ENCODE measurements around the gene MORC2.

MORC2 gene

DNA sequence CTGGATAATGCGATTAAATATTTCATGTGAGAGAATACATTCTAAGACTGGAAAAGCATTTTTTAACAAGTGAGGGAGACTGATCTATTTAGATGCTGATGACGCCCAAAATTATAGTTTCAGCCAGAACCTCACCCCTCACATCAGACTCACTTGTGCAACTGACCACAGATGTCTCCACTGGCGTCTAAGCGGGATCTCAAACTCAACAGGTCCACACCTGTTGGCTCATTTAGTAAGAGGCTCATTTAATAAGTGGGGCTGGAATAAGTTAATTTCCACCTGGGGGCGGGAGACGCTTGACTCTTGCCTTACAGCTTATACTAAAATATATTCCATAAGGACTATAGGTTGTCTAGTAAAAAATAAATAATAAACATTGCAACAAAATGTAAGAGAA is 47.5 kb downstream of the MORC2 start:
- DNase-seq (ENCODE audit: low spot score): no peak

DNA sequence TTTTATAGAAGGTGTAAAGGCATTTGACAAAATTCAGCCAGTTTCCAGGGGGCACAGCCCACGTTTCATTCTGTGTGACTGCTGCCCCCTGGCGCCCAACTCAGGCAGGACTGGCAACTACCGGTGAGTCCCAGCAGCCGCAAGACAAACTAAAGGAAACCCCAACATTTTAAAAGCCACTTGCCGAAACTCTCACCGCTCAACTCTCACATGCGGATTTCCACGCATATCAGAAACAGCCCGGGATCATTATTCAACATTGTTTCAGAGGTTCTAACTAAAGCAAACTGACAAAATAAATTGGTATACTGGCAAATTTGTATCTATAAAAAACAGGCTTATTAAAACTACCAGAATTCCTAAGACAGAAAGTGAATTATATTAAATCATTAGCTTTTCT is 48.2 kb downstream of the MORC2 start:
- DNase-seq (ENCODE audit: low spot score): peak; percentile 77

DNA sequence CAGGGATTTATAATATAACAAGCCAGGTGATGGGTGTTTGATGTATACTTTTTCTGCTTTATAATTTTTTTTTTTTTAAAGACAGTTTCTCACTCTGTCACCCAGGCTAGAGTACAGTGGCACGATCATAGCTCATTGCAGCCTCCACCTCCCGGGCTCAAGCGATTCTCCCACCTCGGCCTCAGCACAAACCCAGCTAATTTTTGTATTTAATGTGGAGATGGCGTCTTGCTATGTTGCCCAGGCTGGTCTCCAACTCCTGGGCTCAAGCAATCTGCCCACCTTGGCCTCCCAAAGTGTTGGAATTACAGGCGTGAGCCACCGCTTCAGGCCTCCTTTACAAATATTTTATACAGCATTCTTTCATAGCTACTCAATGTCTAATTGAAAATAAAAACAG is 48.6 kb downstream of the MORC2 start:
- DNase-seq (ENCODE audit: low spot score): no peak

DNA sequence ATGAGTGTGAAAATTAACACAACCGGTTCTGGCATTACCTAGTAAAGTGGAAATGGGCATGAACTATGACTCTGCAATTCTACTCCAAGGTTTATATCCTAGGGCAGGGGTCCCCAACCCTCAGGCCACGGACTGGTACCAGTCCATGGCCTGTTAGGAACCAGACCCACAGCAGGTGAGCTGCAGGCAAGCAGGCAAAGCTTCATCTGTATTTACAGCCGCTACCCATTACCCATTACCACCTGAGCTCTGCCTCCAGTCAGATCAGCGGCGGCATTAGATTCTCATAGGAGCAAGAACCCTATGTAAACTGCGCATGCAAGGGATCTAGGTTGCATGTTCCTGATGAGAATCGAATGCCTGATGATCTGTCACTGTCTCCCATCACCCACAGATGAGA is 49.8 kb downstream of the MORC2 start:
- no peak for DNase-seq (ENCODE audit: low spot score)

DNA sequence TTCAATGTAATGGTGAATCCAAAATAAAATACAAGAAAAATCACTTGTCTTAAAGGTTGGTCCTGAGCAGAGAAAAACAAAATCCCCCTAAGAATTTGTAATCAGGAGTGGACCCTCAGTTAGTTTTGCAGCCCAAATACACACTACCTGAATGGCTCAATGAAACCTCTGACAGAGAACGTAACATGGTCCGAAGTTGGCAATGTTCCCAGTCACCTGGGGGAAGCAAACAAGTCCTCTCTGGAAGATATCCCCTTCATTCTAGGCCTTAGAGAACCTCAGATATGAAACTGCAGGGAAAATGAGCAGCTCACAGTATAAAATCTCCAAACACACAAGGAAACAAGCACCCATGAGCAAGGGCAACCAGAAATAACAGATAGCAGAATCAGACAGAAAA is 58.2 kb downstream of the MORC2 start:
- DNase-seq (ENCODE audit: low spot score): no peak

DNA sequence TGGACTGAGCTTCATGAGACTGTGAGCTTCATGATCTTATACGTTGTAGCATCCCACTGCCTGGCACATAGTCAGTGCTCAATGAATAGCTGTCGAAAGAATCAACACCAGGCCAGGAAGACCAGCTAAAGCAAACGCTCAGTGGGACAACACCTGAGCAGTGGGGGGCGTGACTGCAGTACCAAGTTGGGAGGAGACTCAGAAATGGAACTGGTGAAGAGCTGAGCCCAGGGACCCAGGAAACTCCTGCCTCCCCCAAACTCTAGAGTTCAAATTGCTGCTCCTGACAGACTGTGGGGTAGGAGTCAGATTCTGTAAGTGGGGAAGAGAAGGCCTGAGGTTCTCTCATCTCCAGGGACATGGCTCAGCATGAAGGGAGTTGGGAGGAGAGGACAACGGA is 59.3 kb downstream of the MORC2 start:
- no peak for DNase-seq (ENCODE audit: low spot score)

DNA sequence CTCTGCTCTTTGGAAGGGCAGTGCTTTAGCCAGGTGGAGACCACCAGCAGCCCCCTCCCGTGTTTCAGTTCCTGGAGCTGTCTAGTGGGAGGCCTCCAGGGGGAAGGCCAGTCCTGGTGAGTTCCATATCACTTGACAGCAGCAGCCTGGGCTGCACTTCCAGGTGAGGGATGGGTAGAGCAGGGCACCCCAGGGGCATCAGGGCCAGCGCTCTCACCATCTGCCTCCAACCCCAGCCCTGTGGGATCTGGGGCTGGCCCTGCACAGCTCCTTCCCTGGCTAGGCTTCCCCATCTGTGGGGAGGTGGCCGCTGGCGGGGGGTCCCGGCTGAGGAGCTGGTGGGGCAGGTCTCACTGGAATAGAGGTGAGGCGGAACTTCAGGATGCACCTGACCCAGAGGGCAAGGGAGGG is 60.5 kb downstream of the MORC2 start:
- DNase-seq (ENCODE audit: low spot score): no peak

DNA sequence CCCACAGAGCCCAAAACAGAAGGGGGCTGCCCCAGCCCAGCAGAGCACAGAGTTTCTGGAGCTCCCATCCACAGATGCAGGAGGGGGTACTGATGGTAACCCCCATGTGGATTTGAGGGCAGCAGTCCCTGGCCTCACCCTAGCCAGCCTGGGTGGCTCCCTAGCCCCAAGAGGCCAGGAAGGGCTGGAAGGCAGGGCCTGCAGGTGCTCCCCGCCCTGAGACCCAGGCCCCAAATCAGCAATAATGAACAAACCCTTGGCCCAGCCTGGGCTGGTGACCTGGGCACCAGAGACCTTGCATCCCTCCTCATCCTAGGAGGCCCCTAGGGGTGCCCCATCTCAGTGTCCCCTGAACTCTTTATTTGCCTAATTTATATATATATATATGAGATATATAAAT is 61.6 kb downstream of the MORC2 start:
- no peak for DNase-seq (ENCODE audit: low spot score)

DNA sequence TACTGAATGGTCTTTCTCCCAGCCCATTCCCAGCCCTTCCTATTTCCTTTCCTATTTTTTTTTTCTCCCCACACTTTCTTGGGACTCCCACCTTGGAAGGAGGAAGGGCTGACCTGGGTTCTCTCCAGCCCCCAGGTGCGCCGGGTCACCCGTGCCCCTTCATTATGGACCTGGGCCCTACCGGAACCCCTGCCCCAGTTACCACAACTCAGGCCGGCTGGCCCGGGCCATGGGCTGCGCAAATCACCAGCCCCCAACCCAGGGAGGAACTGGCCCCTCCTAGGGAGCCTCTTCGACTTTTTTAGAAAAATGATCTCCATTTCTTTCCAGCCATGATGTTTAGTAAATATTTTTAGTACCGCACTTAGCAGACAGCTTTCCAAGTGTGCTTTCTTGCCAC is 62.2 kb downstream of the MORC2 start:
- no peak for DNase-seq (ENCODE audit: low spot score)

DNA sequence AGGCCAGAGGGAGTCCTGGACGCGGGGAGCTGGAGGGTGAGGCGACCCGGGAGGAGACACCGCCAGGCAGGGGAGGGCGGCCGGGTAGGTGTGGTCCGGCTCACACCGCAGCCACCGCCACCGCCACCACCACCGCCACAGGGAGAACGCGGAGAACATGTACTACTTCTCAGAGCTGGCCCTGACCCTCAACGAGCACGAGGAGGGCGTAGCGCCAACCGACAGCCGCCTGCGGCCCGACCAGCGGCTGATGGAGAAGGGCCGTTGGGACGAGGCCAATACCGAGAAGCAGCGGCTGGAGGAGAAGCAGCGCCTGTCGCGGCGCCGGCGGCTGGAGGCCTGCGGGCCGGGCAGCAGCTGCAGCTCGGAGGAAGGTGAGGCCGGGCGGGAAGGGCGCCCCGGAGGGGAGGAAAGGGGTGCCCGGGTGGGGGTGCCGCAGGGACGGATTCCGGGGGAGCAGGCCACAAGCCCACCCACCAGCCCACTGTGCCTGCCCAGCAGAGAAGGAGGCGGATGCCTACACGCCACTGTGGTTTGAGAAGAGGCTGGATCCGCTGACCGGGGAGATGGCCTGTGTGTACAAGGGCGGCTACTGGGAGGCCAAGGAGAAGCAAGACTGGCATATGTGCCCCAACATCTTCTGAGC is 62.8 kb downstream of the MORC2 start:
- no peak for DNase-seq (ENCODE audit: low spot score)

DNA sequence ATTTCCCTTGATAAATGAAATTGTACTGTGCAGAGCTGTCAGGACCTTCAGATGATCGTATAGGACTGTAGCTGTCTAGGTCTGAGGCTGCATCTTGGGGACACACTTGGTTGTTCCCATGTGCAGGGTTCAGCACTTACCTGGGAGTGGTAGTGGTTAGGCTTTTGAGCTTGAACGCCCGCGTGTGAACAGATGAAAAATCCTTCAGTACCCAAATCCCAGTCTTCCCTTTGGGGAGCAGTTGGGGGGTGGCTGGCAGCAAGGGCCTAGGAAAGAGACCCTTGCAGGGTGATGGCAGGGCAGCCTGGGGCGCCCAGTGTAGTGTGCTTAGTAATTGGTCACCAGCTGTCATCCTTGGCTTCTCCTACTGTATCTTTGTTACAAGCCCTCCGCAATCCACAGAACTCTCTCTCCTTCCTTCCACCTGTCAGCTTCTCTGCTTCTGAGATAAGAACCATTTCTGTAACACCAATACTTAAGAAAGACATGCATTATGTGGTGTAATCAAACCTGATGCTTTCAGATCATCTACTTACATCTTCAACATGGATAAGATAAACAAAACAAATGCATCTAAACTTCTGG is 64.6 kb downstream of the MORC2 start:
- no peak for DNase-seq (ENCODE audit: low spot score)

DNA sequence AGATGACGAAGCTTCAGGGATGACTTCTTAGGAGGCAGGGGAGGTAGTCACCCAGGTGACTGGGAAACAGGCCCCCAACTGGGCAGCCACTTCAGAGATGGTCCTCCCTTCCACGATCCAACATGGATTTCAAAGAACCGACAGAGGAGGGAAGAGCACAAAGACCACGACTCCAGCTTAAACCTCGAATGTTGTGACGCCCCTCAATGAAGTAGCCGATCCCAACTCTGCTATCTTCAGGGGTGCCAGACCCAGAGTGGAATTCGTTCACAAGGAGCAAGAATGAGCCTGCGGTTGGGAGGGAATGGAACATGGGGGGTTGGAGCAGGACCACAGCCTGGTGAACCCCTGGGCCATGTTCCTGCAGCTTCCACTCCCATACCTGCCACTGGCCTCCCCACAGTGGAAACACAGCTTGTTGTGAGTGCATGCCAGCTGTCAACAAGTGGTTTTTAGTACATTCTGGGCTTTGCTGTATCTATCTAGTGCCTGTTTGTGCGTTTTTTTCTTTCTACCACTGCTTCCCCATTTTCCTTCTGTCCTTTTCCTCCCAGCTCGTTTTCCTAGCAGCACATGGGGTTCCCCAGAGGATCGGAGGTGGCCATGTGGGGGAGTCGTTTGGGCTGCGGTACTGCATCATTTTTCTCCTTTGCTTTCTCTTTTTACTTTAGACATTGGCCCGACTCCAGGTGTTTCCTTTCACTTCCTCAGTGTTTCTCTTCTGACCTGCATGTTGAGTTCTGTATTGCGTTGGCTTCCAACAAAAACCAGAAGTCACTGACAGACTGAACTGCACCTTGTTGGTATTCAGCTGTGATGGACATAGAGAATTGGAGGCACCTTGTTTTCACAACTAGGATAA is 65.8 kb downstream of the MORC2 start:
- DNase-seq (ENCODE audit: low spot score): no peak

DNA sequence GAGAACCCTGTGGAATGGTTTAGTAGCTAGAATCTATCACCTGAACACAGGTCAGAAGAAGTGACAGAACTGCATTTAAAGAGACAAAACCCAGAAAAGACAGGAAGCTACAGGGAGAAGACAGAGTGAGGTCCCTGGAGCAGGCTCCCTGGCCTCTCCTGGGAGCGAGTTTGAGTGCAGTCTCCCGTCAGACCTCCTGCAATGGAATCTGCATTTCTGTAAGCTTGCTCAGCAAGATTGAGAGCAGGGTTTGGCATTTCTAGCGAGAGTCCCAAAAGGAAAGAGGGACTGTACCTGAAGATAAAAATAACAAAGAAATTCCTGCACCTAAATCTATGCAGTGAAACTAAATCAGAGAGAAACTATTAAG is 74.2 kb downstream of the MORC2 start:
- no peak for DNase-seq (ENCODE audit: low spot score)

DNA sequence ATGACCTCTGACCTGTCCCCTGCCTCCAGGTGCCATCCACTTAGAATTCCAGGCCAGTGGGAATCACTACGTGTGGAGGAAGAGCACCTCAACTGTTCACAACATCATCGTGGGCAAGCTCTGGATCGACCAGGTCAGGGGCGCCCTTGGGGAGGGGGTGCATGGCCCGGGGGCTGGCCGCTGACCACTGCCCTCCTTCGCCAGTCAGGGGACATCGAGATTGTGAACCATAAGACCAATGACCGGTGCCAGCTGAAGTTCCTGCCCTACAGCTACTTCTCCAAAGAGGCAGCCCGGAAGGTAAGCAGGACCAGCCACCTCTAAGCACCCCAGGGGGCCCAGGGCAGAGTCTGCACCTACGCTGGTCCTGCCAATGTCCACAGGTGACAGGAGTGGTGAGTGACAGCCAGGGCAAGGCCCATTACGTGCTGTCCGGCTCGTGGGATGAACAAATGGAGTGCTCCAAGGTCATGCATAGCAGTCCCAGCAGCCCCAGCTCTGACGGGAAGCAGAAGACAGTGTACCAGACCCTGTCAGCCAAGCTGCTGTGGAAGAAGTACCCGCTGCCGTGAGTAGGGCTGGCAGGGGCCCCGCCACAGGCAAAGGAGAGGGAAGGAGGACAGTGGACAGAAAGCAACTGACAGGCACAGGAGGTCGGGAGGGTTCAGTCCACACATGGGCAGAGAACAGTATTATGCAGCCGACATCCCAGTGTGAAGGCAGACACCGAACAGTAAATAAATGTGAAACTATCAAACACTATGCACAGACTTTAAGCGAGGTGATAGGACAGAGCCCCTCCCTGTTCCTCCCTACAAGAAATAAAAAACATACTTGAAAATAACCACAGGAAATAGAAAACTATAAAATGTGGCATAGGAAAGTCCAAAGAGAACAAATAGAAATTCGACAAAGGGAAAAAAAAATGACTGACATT is 74.9 kb downstream of the MORC2 start:
- DNase-seq (ENCODE audit: low spot score): no peak

DNA sequence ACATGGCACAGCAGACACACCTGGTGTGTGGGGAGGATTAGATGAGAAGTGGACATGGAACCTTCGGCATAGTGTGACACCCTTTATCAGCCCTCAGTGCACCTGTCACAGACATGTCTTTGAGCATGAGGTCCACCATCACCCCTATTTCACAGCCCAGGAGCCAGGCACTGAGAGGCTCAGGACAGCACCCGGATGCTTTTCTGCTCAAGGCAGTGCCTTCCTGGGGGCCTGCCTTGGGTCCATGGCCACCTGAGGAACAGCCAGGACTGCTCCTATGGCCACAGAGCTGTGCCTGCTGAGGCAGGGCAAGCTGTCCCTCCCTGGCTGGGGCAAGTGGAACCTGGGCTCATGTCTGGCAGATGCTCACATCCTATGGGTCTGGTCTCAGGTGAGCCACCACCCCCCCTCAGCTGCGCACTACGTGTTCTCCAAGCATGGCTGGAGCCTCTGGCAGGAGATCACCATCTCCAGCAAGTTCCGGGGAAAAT is 75.8 kb downstream of the MORC2 start:
- no peak for DNase-seq (ENCODE audit: low spot score)

DNA sequence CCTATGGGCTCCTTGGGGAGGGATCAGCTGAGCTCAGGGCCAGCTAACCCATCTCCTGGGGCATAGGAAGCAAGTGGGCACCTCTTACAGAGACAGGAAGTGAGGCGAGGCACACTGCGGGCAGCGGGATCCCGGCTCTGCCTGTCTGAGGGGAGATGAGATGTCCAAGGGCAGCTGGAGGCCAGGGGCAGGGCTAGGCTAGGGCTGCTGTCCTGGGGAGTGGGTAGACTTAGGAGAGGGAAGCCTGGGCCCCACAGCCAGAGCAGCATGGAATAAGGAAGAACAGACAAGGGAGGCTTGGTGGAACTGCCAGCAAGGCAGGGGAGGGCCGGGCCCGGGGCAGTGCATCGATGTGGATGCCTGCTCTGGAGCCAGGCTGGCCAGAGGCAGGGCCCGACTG is 76.3 kb downstream of the MORC2 start:
- no peak for DNase-seq (ENCODE audit: low spot score)

DNA sequence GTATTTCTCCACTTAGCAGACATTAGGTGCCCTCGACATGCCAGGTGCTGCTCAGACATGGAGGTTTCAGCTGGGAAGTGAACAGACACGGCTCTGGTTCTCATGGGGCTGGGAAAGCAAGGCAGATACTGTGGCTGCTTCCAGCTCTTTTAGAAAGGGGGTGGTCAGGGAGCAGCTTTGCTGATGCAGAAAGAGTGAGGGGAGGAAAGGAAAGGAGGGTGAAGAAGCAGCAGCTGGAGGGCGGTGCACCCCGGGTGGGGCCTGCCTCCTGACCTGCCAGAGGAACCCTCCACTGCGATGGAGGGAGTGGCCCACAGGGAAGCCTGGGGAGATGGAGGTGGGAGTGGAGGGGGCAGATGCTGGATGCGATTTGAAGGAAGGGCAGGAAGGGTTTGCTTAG is 76.8 kb downstream of the MORC2 start:
- no peak for DNase-seq (ENCODE audit: low spot score)

DNA sequence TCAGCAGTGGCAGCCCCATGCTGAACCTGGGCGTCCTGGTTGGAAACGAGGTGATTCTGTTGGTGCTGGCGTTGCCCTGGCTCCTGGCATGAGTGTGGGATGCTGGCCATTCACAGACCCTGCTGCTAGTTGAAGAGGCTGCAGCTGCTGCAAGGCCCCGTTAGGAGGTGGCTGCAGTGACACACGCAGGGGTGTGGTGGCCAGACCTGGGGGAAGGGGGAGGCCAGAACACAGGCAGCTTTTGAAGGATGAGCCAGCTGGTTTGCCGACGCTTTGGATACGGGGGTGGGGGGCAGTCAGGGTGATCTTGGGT is 77.2 kb downstream of the MORC2 start:
- DNase-seq (ENCODE audit: low spot score): no peak

DNA sequence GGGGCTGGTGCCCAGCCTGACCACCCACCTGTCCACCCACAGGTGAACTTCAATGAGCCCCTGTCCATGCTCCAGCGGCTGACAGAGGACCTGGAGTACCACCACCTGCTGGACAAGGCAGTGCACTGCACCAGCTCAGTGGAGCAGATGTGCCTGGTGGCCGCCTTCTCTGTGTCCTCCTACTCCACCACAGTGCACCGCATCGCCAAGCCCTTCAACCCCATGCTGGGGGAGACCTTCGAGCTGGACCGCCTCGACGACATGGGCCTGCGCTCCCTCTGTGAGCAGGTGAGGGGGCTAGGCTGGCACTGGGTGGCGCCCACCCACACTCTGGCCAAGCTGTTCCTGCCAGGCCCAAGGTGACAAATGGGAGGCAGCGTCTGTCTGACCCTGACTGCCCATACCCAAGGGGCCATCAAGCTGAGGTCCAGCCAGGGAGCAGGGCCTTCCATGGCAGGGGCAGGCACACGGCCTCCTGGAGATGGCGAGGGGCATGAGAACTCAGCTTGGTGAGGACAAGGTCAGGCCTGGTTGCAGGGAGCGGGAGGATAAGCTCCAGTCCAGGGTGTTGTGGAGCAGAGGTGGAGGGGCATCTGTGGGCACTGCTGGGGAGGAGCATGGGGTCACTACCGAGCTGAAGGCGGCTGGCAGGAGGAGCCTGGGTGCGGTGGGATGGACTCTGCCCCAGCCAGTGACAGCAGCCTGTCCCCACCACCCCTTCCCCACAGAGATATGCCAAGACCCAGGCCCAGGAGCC is 77.7 kb downstream of the MORC2 start:
- DNase-seq (ENCODE audit: low spot score): no peak

DNA sequence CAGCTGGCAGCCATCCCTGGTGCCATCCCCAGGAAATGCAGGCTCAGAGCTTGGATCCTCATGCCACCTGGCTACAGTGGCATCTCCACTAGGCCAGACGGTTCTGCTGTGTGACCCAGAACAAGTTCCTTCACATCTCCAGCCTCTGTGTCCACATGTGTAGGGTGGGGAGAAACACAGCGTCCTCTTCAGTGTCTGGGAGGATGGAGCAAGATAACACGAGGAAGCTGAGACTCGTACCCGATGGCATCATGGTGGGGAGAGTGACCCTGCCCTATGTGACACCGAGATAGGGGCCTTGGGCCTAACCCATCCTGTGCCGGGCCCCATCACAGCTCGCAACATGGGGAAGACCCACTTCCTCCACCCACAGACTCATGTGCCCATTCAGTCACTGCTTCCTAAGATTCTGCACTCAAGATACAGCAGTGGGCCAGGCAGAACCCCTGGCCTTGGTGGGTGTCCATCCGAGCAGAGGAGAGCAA is 78.5 kb downstream of the MORC2 start:
- no peak for DNase-seq (ENCODE audit: low spot score)

DNA sequence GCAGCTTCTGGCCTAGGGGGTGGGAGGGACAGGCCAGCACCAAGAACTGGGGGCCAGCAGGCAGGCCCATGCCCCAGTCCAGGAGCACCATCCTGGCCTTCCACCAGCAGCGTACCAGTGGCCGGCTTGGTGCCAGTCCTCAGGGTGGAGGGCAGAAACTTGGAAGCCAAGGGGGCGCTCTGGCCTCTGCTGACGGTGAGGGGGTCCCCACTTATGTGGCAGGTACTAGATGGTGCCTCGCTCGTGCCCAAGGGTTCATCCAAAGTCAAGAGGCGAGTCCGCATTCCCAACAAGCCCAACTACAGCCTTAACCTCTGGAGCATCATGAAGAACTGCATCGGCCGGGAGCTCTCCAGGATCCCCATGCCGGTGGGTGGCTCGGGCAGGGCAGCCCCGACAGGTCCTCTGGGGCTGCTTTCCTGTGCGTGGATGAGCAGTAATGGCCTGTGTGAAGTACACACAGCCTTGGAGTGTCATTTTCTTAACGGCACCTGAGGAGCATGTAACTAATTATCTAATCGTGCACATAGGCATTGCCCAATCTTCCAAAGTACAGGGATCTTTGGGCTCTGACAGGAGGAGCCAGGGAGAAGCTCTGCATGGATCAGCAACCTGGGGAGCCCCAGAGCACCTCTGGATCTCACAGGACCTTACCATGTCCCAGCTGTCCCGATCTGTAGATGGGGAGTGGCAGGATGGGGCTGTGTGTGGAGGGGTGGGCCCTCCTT is 79.1 kb downstream of the MORC2 start:
- DNase-seq (ENCODE audit: low spot score): no peak
